GM18505 (cell line): ENCODE measurements around the gene PKP1.

Source experiments
- ATAC-seq: cut with Tn5 transposase; IDR thresholded peaks from one replicate; pipeline ENCODE4 v1.9.1; 2021; ENCODE audit not compliant: unreplicated experiment
- POLR2A ChIP-seq: IDR thresholded peaks from 4 replicates; pipeline ENCODE4 v1.6.1; 2011; ENCODE audit warnings: borderline replicate concordance; ENCODE audit not compliant: insufficient read depth, insufficient read length; ENCODE audit errors: extremely low read depth

Gene PKP1

GRCh38 chr1:201331166-201331565, 47.9 kb downstream of the PKP1 start:
- no peak for TF ChIP-seq POLR2A
- ATAC-seq = no peak

DNA sequence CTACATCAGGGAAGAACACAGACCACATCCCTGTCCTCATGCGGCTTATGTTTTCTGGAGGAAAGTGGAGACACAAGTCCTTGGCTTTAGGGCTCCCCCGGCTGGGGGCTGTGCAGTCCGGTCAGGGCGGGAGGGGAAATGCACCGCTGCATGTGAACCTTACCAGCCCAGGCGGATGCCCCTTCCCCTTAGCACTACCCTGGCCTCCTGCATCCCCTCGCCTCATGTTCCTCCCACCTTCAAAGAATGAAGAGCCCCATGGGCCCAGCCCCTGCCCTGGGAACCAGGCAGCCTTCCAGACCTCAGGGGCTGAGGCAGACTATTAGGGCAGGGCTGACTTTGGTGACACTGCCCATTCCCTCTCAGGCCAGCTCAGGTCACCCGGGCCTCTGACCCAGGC, 48.7 kb downstream of the PKP1 start:
- no peak for TF ChIP-seq POLR2A
- no peak for ATAC-seq

DNA sequence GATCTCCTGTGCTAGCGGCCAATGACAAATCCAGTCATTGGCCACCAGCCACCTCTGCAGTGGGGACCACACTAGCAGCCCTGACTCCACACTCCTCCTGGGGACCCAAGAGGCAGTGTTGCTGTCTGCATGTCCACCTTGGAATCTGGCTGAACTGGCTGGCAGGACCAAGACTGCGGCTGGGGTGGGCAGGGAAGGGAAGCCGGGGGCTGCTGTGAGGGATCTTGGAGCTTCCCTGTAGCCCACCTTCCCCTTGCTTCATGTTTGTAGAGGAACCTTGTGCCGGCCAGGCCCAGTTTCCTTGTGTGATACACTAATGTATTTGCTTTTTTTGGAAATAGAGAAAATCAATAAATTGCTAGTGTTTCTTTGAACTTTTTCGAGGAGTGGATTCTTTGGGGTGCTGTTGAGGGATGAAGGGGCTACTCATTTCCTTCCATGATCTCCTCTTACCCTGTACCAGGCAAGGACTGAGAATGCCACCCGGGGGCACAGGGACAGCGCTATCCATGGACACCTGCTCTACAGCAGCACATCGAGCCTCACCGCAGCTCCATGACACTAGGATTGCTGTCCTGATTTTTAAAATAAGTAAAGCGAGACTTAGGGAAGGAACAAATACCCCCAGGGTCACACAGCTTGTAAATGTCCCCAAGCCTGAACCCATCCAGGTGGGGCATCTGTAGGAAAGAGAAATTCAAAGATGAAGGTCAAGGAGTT, 49.5 kb downstream of the PKP1 start:
- no peak for ATAC-seq

DNA sequence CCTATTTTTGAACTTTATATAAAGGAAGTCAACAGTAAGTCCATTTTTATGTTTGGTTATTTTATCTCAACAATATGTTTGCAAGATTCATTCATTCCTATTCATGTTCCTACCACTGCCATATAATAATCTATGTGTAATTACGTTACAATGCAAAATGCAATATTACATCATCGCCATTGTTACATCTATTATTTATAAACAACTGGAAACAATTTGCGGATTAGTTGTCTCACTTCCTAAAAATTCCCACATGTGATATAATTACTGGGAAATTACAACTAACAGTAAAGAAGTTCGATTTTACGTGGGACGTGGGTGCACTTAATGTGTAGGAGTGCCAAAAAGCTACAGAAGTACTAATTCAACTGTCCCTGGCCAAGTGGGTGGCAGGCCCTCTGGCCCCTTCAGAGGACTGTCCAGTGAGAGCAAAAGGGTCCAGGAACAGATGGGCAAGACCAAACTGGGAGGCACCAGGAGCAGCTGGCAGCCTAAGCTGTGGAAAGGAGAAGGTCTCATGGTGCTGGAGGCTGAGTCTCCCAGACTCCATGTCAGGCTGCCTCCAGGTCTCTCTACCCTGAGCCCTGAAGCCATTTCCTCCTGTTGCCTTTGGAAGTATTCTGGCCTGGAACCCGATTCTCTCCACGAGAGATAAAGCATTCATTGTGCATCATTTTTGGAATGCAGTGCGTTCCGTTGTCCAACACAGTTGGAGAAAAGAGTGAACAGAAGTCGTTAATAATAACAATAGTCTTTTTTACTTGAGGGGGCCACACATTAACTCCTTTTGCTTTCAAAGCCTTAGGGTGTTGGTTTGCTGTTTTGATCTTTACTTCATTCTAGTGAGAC, 51.2 kb downstream of the PKP1 start:
- no peak for ATAC-seq

More for the DNA sequence above, 49.5 kb downstream of the PKP1 start:
- TF ChIP-seq POLR2A = no peak

GRCh38 chr1:201335174-201335870, 52.0 kb downstream of the PKP1 start:
- TF ChIP-seq POLR2A = no peak
- ATAC-seq = no peak

More for the DNA sequence above, 51.2 kb downstream of the PKP1 start:
- TF ChIP-seq POLR2A = no peak

GRCh38 chr1:201335901-201336300, 52.6 kb downstream of the PKP1 start:
- no peak for ATAC-seq
- TF ChIP-seq POLR2A = no peak

DNA sequence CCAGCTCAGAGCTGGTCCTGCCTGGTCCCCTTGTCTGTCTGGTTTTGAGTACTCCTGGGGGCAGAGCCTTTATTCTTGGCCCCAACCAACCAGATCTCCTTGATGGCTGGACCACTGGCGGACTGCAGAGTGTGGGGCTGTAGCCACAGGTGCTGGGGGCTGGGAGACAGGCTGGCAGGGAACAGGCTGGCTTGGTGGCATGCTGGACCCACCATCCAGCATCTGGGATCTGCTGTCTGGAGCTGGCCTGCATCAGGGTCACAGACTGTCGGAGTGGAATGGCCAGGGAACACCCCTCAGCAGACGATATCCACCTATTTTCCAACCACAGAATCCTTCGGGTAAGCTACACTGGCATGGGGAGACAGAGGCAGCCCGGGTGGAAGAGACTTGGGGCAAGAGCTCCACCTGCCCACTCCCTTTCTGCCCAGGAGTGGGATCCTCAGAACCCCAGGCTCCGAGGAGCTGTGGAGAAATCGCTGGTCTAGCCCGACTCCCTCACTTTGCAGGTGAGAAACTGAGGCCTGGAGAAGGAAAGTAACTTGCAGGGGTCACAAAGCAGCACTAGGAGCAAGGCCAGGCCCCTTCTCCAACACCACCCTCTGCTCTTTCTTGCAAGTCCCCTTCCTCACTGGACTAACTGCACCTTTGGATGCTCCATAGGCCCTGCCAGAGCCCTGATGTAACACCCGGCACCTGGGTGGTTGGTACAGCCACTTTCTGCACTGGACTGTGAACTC, 53.6 kb downstream of the PKP1 start:
- no peak for ATAC-seq
- no peak for TF ChIP-seq POLR2A

DNA sequence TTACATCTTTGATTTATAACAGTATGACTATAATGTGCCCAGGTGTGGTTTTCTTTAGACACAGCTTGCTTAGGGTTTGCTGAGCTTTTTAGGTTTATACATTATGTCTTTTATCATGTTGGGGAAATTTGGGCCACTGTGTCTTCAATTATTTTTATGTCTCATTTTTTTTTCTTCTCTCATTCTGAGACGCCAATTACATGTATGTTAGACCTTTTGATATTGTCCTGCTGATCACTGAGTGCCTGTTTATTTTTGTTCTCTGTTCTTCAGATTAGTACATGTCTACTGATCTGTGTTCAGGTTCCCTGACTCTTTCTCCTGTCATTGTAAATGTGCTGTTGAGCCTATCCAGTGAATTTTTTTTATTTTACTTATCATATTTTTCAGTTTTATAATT, 58.1 kb downstream of the PKP1 start:
- ATAC-seq = no peak
- no peak for TF ChIP-seq POLR2A

- no peak for TF ChIP-seq POLR2A
- no peak for ATAC-seq
Measured at GRCh38 chr1:201344206-201345080, 61.1 kb downstream of the PKP1 start.

GRCh38 chr1:201345081-201345355, 61.7 kb downstream of the PKP1 start:
- no peak for ATAC-seq
- TF ChIP-seq POLR2A = no peak

DNA sequence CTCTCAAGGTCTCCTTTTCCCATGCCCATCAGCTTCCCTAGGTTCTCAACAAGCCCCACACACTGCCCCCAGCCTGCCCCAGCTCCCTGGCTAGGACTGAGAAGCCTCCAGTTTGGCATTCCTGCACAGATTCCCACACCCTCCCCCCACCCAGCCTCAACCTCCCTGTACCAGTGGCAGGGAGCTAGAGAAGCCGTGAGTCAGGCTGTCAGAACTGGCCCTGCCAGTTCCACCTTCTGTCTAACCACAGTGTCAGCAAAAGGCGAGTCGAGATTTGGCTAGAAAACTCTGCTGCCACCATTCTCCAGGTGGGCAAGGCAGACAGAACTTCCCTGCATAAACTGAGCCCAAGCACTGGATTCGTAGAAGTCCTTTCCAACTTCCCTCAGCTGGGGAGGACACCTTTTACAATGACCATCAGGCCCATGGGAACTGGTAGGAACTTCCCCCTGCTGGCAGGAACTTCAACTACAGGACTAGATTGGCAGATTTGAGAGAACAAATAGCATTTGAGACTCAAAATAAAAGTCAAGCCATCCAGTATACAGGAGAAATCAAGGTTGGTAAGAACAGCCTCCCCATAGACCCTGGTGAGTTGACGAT, 63.1 kb downstream of the PKP1 start:
- TF ChIP-seq POLR2A = no peak
- ATAC-seq = no peak

DNA sequence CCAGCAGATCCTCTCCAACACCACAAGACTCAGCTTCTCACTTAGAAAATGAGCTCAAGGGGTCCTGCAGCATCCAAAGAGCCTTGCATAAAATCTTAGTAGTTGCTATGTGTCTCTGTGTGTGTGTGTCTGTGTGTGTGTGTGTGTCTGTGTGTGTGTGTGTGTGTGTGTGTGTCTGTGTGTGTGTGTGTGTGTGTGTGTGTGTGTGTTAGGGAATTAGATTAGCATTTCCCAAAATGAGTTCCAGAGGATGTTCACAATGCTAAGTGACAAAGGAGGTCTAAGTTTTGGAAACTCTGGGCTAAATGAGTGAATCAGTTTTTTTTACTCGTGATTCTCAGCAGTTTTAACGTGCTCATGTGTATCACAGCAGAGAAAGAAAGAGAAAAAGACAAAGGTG, 63.7 kb downstream of the PKP1 start:
- TF ChIP-seq POLR2A = no peak
- no peak for ATAC-seq

GRCh38 chr1:201347498-201348210, 64.3 kb downstream of the PKP1 start:
- no peak for TF ChIP-seq POLR2A
- ATAC-seq = no peak
